HL-60 (cell line): ENCODE results near the gene MYBL2.

ENCODE experiments used
- DNase-seq, 2 experiments: peaks; one replicate each; pipeline ENCODE4 v3.0.0-alpha.2; 2010 to 2020; ENCODE audit warnings: low read depth in 1 of 2, low spot score in 1 of 2
- H3K27ac ChIP-seq: fragments of 250-450 bp; sonication (Bioruptor Pico); replicated peaks from 2 replicates; pipeline ENCODE4 v1.5.1; 2020; ENCODE audit warnings: mild to moderate bottlenecking, moderate library complexity
- H3K27me3 ChIP-seq: fragments of 250-450 bp; sonication (Bioruptor Pico); 2 replicates; pipeline ENCODE4 v1.5.1; 2021; ENCODE audit warnings: mild to moderate bottlenecking, moderate library complexity; ENCODE audit not compliant: insufficient read depth, poor library complexity, severe bottlenecking
- H3K4me3 ChIP-seq: replicated peaks from 2 replicates; pipeline ENCODE4 v1.5.1; 2011; ENCODE audit warnings: mild to moderate bottlenecking, control low read depth, low read length; ENCODE audit not compliant: insufficient read depth
- CTCF ChIP-seq: IDR thresholded peaks from one replicate; pipeline ENCODE4 v1.5.1; 2011; ENCODE audit warnings: low read length, control low read depth, inconsistent platforms; ENCODE audit not compliant: insufficient read depth
- GABPA ChIP-seq: IDR thresholded peaks from 2 replicates; pipeline ENCODE4 v1.6.1; 2012; ENCODE audit warnings: low read depth
- POLR2AphosphoS5 ChIP-seq: IDR thresholded peaks from 2 replicates; pipeline ENCODE4 v1.6.1; 2012; ENCODE audit warnings: low read depth
- REST ChIP-seq: IDR thresholded peaks from 2 replicates; pipeline ENCODE4 v1.6.1; 2012; ENCODE audit warnings: low read depth; ENCODE audit not compliant: insufficient replicate concordance
- SPI1 ChIP-seq: IDR thresholded peaks from 2 replicates; pipeline ENCODE4 v1.6.1; 2012; ENCODE audit warnings: low read depth, mild to moderate bottlenecking, borderline replicate concordance

Gene MYBL2

GRCh38 chr20:43723735-43724134 is 56.8 kb downstream of the MYBL2 start:
- DNase-seq, result peak in 1 of 2 experiments; percentile 58
- Histone ChIP-seq H3K27me3 (no peaks in the 10 kb centered on the region), H3K27ac (peak overlapping the region; percentile 92), H3K4me3 (no peak overlapping the region)
- TF ChIP-seq REST, result no peak
- peak; percentile 65; the same call in 1 of the 2 replicates for TF ChIP-seq SPI1

GRCh38 chr20:43724383-43724782 is 57.5 kb downstream of the MYBL2 start:
- H3K27me3 ChIP-seq, result no peaks in the 10 kb centered on the region
- no peak for TF ChIP-seq REST
- no peak for TF ChIP-seq GABPA
- no peak for TF ChIP-seq CTCF
- no peak for TF ChIP-seq SPI1
- TF ChIP-seq POLR2AphosphoS5, result no peak
- H3K4me3 ChIP-seq, result no peak overlapping the region
- H3K27ac ChIP-seq, result peak overlapping the region; percentile 92
- peak in 1 of 2 experiments; percentile 86 for DNase-seq

GRCh38 chr20:43725666-43726065 is 58.8 kb downstream of the MYBL2 start:
- no peak overlapping the region for H3K4me3 ChIP-seq
- peak in 1 of 2 experiments; percentile 61 for DNase-seq
- TF ChIP-seq REST (no peak), CTCF (no peak)
- H3K27ac ChIP-seq, result peak overlapping the region; percentile 92
- H3K27me3 ChIP-seq, result no peaks in the 10 kb centered on the region

- H3K27me3 ChIP-seq, result no peaks in the 10 kb centered on the region
- TF ChIP-seq POLR2AphosphoS5 (no peak), REST (no peak), CTCF (no peak), SPI1 (no peak), GABPA (no peak)
- H3K4me3 ChIP-seq, result no peak overlapping the region
- H3K27ac ChIP-seq, result peak overlapping the region; percentile 92
- DNase-seq, result no peak
These were observed 59.4 kb downstream of the MYBL2 start for GRCh38 chr20:43726333-43726732.
